HG03025 (cell line): ENCODE results near the gene EMX1.

ENCODE experiments used
- ATAC-seq: cut with Tn5 transposase; IDR thresholded peaks from one replicate; pipeline ENCODE4 v1.9.1; 2021; ENCODE audit warnings: mild to moderate bottlenecking, moderate library complexity; ENCODE audit not compliant: unreplicated experiment, low FRiP score

The EMX1 gene

DNA sequence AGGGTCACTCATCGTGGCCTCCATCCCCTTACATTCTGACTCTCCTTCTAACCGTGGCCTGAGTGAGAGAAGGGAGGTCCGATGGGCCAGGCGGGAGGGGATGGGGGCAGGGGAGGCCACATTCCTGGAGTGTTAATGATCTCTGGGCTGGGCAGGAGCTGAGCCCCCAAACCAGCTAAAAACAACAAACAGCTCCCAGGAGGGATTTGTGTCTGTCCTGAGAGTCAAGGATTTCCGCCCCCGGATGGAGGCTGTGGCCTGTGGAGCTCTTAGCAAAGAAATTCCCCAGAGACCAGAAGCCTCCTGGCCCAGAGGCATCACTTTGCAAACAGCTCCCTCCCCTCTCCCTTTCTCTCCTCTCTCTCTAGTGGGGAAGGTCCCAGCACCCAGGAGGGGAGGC is 23.5 kb downstream of the EMX1 start:
- ATAC-seq, result no peak

DNA sequence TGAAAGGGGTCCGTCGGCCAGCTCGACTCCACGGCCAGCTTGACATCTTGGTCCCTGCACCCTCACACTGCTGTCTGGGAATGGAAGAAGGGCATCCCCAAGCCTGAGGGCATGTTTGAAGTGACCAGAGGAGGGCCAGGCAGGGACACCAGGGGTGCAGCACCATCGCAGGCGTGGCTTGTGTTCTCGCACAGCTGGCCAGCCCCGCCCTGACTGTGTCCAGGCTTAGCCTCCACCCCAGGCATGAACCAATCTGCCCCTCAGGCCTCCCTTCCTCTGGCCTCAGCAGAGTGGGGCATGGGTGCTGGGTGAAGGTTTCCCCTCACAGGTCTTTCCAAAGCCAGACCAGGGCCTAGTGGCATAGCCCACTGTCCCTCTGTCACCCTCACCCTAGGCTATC is 25.0 kb downstream of the EMX1 start:
- no peak for ATAC-seq

DNA sequence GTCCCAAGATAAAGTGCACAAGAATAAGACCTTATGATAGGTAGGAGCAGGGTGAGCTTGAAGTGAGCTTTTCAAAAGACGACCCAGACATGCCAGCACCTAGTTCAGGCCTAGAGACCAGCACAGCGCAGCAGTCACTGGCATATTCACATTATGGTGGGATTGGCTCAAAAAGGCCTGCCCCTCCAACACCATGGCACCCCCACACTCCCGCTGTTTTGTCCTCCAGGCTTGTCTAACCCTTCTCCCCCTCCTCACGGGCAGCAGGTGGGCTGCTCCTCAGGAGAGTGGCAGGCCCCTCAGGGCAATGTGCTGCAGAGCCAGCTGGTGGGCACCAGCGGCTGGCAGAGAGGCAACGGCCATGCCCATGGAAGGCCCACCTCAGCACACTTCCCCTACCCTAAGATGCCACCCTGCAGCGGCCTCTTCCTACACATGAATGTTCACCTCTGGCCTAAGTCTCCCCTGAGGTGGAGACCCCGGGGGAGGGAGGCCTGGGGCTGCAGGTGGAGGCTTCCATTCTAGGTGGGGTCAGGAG is 25.6 kb downstream of the EMX1 start:
- ATAC-seq, result no peak

DNA sequence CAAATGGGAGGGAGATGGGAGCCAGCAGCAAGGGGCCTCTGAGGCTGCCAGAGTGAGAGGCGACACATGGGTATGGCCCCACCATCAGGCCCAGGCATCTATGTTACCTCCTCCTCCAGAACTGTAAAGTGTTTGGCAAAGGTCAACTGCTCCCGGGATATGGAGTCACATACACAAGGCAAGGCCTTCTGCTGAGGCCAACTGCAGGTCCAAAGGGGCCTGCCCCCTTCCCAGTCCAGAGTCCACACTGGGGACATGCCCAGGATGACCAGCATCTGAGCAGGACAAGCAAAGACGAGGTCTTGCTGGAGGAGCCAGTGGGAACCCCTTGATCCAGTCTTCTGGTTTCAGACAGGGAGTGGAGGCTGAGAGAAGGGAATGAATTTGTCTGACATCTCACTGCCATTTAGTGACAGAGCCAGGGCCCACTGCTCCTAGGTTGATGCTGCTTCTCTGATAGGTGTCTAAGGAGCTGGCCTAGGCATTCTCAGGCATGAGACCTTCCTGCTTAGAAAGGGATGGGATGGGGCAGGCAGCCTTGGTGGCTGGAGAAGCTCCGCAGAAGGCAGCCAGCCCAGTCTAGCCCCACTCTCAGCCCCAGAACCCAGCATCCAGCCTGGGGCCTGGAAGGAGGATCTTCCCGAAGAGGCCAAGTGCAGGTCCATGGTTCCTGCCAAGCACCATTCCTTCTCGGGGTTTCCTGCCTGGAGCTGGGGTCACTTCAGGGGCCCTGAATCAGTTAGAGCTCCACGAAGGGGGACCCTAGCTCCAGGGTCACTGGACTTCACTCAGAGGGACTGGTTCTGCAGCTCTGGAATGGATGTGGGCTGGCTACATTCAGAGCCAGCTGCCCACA is 26.4 kb downstream of the EMX1 start:
- ATAC-seq, result no peak

DNA sequence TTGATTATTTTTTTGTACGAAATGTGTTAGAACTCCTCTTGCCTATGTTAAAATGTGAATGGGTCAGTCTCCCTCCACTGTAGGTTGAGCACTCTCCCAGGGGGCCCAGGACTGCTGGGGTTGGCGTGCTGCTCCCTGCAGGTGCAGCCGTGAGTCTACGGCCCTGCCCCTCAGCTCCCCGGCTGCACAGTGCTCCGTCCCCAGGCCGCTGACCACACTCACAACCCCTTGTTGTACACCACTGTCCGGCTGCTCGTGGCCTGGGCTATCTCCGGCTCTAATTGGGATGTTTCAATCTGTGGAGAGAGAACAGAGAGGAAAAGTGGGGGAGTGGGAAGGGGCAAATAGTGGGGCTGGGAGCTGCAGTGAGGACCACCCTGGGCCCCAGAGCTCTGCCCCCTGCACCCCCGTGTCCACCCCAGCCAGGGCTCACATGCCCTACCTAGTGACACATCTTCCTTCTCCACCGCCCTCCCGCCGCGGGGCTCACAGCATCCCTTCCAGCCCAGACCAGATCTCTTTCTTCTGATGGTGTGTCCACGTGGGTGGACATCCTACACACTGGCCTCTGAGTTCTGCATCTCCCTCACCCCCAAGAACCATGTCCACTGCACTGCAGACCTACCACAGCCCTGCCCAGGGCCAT is 27.6 kb downstream of the EMX1 start:
- ATAC-seq, result no peak

DNA sequence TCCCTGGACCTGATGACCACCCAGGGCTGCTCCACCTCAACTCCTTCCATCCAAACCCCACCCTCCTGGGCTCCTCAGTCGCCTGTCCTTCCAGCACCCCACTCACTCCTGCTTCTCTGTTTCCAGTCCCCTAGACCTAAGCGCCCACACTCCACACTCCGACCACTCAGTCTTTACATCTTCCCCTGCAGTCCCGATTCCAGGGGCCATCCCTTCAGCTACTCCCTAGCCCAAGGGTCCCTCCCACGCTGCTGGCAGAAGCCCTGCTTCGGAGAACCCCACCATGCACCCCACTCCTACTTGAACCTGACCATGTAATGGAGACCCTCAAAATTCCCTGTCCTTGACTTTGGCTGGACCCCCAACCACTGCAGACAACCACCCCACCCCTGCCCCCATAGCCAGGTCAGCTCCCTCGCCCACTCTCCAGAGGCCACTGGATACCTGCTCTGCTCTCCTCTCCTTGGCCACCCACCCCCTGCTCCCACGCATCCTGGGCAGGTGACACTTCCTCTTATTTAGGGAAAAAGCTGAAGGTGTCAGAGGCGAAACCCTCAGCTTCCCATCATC is 28.2 kb downstream of the EMX1 start:
- ATAC-seq, result no peak

DNA sequence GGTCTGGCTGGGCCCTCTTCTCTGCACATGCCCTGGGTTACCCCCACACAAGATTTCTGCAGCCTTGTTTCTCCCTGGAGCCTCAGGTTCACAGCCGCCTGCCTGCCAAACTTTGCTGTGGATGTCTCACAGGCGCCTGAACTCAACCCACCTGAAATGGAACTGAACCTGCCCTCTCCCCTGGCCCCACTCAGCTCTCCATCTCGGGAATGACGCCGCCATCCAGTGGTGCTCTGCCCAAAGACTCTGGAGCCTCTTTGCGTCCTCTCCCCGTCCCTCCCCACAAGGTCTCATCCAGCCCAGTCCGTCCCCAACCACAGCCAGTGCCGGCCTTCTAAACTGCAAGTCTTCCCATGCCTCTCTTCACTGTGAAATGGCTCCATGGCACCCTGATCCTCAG is 29.1 kb downstream of the EMX1 start:
- ATAC-seq, result no peak

DNA sequence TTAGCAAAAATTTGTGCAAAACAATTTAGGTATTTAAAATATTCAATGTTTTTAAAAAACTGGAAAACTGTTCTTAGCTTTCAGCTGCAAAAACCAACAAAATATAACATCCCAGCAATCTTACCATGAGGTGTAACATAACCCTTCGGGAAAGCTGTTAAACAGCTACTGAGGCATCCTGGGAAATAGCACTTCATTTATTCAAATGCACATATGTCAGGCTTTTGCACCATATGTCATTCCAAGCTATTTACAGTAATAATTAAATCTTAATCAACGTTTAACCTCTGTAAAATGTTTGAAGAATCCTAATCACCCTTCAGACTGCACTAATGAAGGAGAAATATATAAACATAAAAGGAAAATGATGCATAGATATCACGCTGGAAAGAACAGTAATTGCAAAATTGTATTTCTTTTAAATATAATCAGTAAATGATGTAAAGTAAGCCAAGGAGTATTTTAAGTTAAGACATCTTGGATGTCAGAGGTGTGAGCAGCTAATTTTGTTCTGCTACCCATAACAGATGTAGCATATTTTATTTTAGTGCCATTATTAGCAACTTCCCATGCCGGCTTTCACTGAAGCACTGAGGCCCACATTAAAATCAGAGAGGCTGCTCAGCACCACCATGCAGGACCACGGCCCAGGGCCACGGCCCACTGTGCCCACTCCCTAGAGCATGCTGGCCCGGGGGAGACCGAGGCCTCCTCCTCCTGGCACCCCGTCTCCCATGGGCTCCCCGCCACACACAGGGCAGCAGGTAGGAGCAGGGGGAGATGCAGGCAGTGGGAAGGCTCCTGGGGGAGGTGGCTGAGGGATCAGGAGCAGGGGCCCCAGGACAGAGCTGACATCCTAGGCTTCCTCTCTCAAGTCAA is 30.9 kb downstream of the EMX1 start:
- no peak for ATAC-seq

DNA sequence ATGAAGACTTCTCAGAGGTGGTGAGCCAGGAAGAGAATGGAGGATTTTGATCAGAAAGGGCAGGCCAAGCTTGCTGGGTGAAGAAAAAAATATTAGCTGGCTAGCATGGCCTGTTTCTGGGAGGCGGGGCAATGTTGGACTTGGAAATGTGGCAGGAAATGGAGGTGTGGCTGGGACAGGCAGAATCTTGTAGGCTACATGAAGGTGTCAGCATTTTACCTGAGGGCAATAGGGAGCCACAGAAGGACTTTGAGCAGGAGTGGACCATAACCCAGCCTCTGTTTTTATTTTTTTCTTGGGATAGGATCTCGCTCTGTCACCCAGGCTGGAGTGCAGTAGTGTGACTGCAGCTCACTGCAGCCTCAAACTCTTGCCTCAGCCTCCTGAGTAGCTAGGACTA is 31.7 kb downstream of the EMX1 start:
- ATAC-seq, result no peak

DNA sequence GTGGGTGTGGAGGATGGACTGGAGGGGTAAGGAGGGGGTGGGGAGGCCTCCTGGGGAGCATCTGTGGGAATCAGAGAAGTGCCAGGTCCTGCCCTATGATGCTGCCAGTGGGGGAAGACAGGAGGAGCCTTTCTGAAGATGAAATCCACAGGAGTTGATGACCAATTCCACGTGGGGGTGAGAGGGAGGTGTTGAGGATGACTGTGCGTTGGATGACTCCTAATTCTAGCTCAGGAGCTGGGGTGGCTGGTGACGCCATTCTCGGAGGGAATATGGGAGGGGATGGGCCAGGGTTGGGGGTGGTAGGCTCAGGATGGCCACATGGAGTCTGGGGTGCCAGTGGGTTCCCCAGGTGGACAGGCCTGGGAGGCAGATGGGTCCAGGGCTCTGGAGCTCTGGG is 32.3 kb downstream of the EMX1 start:
- no peak for ATAC-seq

DNA sequence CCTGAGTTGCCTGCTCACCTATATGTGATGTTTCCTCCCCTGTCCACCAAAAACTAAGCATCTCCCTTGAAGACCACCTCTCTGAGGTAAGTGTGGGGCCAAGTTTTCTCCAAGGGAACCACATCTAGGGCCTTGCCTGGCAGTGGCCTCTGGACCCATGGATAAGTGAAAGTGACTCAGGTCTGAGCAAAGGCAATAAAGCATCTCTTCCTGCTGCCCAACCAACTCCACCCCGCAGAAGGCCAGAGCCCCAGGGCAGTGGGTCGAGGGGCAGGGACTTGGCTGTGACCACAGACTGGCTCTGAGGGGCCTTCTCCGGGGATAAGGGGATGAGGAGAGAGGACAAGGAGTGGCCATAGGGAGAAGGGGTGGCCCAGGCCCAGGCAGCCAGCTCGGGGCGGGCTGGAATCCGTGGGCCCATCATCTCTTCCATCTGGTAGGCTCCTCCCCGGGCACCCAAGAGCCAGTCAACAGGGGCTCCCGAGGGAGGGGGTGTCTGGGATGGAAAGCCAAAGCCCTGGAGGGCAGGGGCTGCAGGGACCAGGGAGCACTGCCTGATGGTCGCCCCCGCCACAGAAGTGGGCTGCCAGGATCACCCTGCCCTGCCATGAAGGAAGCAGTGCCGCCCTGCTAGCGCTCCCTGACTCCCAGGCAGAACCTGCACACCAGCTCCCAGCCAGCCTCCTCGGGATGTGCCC is 33.4 kb downstream of the EMX1 start:
- ATAC-seq, result no peak

DNA sequence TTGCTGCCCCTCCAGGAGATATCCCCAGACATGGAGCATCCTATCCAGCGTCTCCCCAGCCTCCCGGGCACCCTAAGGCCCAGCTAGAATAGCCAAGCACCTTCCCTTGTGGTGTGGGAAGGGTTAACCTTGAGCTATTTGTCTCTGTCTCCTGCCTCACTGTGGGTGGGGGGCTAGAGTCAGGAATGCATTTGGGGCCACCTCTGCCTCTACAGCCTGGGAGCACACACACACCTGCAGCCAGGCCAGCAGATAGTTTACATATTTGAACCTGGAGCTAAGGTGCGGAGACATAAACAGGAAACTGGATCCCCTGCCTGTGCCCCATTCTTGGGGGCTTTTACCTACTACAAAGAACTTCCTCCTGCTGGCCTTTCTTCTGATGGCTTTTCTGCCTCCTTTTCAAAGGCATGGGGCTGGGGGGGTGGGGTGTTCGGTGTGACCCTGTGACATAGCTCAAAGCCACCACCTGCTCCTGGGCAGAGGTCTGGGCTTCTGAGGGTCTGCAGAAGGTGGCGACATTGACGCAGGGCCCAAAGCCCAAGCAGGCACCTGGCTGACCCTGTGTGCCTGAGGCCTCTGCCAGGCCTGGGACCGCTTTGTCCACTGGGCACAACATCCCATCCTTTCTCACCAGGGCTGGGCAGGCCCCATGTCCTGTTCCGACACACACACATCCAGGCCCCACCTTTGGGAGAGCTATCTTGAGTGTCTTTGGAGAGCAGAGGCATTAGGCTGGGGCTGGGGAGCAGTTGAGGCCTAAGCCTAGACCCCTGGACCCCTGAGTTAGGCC is 34.2 kb downstream of the EMX1 start:
- no peak for ATAC-seq

DNA sequence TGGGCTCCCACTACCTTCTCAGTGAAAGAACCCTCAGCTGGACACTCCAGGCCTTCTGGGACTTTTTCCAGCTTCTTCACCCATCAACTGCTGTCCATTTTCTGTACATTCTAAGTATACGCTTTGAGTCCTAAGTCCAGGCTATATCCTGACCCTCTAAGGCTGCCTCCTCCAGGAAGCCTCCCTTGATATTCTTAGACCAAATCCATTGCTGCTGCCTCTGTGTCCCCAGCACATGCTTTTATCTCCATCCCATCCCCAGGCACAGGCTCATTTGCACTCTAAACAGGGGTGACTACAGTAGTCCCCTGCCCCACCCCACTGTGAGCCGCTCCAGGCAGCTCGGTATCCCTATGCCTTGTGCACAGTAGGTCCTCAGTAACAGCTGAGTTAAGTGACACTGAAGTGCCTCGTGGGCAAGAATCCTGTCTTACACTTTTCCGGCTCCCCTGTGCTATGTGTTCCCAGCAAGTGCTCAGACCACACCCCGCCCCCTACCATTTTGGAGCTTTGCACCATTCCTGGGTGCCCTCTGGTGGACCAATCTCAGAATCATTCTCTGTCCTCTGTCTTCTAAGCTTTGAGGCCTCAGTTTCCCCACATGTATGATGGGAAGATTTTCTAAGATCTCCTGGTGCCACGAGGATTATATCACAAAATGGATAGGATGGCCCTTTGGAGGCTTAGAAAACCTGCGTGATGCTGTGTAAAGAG is 34.9 kb downstream of the EMX1 start:
- ATAC-seq, result no peak

DNA sequence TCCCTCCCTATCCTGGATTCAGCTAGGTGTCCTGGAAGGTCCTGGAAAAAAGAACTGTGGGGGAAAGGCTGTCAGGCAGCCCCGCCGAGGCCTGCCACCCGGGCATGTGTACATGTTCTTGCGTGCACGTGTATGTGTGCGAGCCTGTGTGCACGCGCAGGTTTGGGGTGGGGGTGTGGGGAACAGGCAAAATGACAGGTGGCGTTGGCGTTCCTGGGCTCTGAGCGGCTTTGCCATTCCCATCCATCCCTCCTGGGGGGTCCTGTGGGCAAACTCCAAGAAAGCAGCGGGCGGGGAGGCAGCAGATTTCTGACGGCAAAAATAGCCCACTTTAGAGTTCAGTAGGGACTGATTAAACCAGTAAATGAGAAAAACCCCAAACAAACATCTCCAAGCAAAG is 35.6 kb downstream of the EMX1 start:
- ATAC-seq, result no peak

DNA sequence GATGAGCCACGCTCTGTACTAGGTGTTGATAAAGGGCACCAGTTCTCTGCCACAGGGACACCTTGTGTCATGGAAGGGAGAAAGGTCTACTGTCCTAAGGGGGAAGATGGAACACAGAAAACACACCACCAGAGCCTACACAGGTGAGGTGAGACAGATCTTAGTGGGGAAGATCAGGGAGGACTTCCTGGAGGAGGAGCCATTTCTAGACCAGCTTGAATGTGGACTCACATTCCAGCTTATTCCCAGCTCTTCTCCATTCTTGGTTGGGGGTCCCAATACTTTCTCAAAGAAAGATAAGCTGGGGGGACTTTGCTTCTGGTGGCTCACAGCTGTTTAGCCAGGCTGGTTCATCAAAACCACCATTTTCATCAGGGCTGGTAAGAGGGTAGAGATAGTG is 36.2 kb downstream of the EMX1 start:
- no peak for ATAC-seq

DNA sequence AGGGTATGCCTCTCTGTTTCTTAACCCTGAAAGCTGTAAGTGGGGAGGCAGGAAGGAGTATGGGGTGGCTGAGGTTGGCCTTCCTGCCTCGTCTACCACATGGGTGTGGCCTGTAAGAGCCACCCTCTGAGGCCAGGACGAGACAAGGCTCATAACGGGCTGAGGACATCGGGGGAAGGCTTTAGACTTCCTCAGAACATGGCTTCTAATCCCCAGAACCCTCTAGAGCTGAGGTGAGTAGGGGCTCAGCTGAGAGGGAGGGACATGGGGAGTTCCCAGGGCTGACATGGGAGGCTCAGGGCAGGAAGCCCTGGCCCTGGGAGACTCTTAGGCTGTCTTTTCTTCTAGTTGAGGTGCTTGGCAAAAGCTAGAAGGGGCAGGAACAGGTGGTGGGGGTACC is 36.7 kb downstream of the EMX1 start:
- no peak for ATAC-seq

DNA sequence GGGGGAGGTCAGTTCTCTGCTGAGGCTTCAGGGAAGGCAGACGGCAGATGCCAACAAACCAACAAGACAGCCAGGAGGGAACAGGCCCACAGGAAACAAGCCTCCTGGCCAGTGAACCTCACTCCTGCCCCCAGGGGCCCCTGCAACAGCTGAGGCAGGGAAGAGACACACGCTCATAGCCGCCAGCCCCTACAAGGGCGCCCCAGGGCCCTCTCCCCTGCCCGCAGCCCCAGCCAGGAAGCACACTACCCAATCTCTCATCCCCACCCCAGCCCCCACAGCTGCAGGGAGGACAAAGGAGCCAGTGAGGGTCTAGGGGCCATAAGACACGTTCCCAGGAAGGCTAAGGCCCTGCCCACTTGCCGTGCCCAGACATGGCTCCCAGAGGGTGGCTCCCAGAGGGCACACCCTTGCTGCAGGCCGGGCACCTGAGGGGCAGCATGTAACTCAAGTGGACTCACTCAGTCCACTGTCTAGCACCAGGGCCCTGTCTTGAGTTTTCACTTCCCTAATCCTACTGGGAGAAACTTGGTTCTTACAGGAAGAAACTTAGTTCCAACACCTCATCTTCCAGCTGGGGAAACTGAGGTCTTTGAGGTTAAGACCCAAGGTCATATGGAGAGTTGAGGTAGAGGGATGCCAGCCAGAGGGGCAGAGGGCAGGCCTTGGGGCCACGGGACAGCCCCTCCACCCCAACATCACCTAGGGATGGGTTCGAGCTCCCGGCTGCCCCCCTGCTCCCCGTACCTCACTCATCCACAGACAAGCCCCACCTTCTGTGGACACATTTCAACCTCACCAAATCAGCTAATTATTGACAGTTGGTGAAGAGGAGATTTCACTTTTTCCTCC is 37.3 kb downstream of the EMX1 start:
- no peak for ATAC-seq
